ENCODE measurements around the gene ZNF286A. TPM values are rescaled to one million over a fixed set of nuclear protein-coding genes. Genes with fewer than 3 reads are reported as not detected.
"Not testable (repeated sequence)": the region's sequence is repeated elsewhere in the genome, so short reads cannot be mapped to it uniquely, and the experiment has no call there.

The ZNF286A gene
- total and polyA plus RNA-seq, 12 donors: 12.1 to 35.1 (median 22.9) TPM

- Histone ChIP-seq H3K27ac (peak within 1 kb of the TSS in 3 of 5 donors; percentile 23 to 71 (median 60)), H3K4me3 (peak within 1 kb of the TSS in 3 of 4 donors; percentile 43 to 64 (median 48))
- TF ChIP-seq, protein P1, sequence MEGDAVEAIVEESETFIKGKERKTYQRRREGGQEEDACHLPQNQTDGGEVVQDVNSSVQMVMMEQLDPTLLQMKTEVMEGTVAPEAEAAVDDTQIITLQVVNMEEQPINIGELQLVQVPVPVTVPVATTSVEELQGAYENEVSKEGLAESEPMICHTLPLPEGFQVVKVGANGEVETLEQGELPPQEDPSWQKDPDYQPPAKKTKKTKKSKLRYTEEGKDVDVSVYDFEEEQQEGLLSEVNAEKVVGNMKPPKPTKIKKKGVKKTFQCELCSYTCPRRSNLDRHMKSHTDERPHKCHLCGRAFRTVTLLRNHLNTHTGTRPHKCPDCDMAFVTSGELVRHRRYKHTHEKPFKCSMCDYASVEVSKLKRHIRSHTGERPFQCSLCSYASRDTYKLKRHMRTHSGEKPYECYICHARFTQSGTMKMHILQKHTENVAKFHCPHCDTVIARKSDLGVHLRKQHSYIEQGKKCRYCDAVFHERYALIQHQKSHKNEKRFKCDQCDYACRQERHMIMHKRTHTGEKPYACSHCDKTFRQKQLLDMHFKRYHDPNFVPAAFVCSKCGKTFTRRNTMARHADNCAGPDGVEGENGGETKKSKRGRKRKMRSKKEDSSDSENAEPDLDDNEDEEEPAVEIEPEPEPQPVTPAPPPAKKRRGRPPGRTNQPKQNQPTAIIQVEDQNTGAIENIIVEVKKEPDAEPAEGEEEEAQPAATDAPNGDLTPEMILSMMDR (IDR thresholded peaks at IDR 0.05): peak in 1 of 6 experiments; percentile 23
- H3K9me3 ChIP-seq (replicated peaks in 1 of 3); H3K27me3 ChIP-seq; H3K36me3 ChIP-seq (replicated peaks in 1 of 2); intact Hi-C loops (cut with DNase I); H3K4me1 ChIP-seq (replicated peaks in 1 of 2): not testable (repeated sequence)
- 0 to 2% (median 1%) methylated on average over 20 to 35 of the region's 35 CpGs for WGBS, 4 donors
- DNase-seq: peak; percentile 67 to 92 (median 80)
Measured at GRCh38 chr17:15683824-15684478, 15.6 kb upstream of the ZNF286A start, which contains the start of gene TRIM16. TRIM16 (minus strand) TSS chr17:15684311; CDS start chr17:15651609, 32,702 bp downstream.

- H3K4me1 ChIP-seq (replicated peaks in 1 of 2); intact Hi-C loops (cut with DNase I); H3K9me3 ChIP-seq (replicated peaks in 1 of 3); DNase-seq; H3K27ac ChIP-seq; H3K27me3 ChIP-seq; H3K36me3 ChIP-seq (replicated peaks in 1 of 2); H3K4me3 ChIP-seq: not testable (repeated sequence)
- 92 to 100% (median 97%) methylated on average over 1 of the region's 1 CpG for WGBS, 4 donors
Measured at GRCh38 chr17:15687494-15687893, 12.1 kb upstream of the ZNF286A start.

- not testable (repeated sequence) for DNase-seq
Measured at GRCh38 chr17:15698967-15699366, 585 bp upstream of the ZNF286A start.

GRCh38 chr17:15699937-15700336 is 385 bp downstream of the ZNF286A start:
- H3K36me3 ChIP-seq (replicated peaks in 1 of 2); H3K4me1 ChIP-seq (replicated peaks in 1 of 2); H3K9me3 ChIP-seq (replicated peaks in 1 of 3); intact Hi-C loops (cut with DNase I); H3K27me3 ChIP-seq; DNase-seq: not testable (repeated sequence)
- 0% methylated on average over 3 to 12 of the region's 21 CpGs; no CpG with 5 or more reads in 2 of the 4 donors for WGBS, 4 donors
- peak overlapping the region in 2 of 4 donors; percentile 43 to 73 for H3K4me3 ChIP-seq
- peak overlapping the region in 3 of 5 donors; percentile 47 to 64 (median 59) for H3K27ac ChIP-seq

More at GRCh38 chr17:15698967-15699366, 585 bp upstream of the ZNF286A start:
- intact Hi-C loops (cut with DNase I); H3K9me3 ChIP-seq (replicated peaks in 1 of 3); H3K27me3 ChIP-seq; H3K36me3 ChIP-seq (replicated peaks in 1 of 2); H3K4me1 ChIP-seq (replicated peaks in 1 of 2): not testable (repeated sequence)
- H3K4me3 ChIP-seq: peak overlapping the region in 1 of 4 donors; percentile 73
- peak overlapping the region in 3 of 5 donors; percentile 55 to 64 (median 59) for H3K27ac ChIP-seq
- WGBS, 4 donors: 0 to 20% (median 3%) methylated on average over 1 to 2 of the region's 3 CpGs

DNA sequence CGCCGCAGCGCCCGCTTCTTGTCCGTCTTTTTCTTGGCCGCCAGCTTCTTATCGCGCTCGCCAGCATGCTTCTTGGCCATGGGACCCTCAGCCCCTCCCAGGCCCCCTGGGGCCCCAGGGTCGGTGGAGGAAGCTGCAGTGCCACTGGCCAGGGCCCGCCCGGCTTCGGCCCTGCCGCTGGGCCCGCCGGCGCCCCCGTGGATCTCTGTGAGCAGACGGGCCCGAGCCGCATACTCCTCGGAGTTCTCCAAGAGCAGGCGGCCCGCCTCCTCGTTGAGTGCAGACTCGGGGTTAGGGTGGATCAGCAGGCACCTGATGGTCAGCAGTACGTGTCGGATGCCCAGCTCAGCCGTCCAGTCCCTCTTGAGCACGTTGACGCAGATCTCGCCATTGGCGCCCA is 4.7 kb downstream of the ZNF286A start:
- H3K27ac ChIP-seq; H3K27me3 ChIP-seq; H3K9me3 ChIP-seq (replicated peaks in 1 of 3); DNase-seq; H3K36me3 ChIP-seq (replicated peaks in 1 of 2); intact Hi-C loops (cut with DNase I); H3K4me3 ChIP-seq; H3K4me1 ChIP-seq (replicated peaks in 1 of 2): not testable (repeated sequence)
- 98 to 100% (median 99%) methylated on average over 1 to 24 of the region's 33 CpGs; no CpG with 5 or more reads in 1 of the 4 donors for WGBS, 4 donors

GRCh38 chr17:15704813-15705212 is 5.3 kb downstream of the ZNF286A start:
- H3K27me3 ChIP-seq; H3K4me3 ChIP-seq; H3K36me3 ChIP-seq (replicated peaks in 1 of 2); DNase-seq; H3K27ac ChIP-seq; H3K9me3 ChIP-seq (replicated peaks in 1 of 3); intact Hi-C loops (cut with DNase I); H3K4me1 ChIP-seq (replicated peaks in 1 of 2): not testable (repeated sequence)
- WGBS, 4 donors: 98% methylated on average over 22 to 32 of the region's 32 CpGs

GRCh38 chr17:15708879-15709278 is 9.3 kb downstream of the ZNF286A start:
- H3K4me3 ChIP-seq; DNase-seq; H3K27me3 ChIP-seq; H3K36me3 ChIP-seq (replicated peaks in 1 of 2); H3K4me1 ChIP-seq (replicated peaks in 1 of 2); H3K27ac ChIP-seq; H3K9me3 ChIP-seq (replicated peaks in 1 of 3); intact Hi-C loops (cut with DNase I): not testable (repeated sequence)
- WGBS, 4 donors: 88 to 100% (median 94%) methylated on average over 3 of the region's 3 CpGs

DNA sequence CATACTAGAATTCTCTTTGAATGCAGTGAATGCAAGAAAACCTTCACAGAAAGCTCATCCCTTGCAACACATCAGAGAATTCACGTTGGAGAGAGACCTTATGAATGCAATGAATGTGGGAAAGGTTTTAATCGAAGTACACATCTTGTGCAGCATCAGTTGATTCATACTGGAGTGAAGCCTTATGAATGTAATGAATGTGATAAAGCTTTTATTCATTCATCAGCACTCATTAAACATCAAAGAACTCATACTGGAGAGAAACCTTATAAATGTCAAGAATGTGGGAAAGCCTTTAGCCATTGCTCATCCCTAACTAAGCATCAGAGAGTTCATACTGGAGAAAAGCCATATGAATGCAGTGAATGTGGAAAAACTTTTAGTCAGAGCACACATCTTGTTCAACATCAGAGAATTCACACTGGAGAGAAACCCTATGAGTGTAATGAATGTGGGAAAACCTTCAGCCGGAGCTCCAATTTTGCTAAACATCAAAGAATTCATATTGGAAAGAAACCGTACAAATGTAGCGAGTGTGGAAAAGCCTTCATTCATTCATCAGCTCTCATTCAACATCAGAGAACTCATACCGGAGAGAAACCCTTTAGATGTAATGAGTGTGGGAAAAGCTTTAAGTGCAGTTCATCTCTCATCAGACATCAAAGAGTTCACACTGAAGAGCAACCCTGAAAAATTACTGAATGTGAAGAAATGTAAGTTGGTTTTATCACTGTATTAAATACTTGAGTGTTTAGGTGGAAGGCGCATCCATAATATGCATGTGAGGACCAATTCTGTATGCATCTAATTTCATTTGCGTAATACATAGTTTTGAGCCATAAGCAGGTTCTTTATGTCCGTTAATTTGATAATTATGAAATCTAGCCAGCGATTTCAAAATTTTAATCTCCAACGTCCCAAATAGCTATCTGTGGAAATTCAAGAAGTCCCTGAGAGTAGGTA is 17.3 kb downstream of the ZNF286A start:
- H3K27me3 ChIP-seq; H3K4me3 ChIP-seq; H3K36me3 ChIP-seq (replicated peaks in 1 of 2); intact Hi-C loops (cut with DNase I); H3K27ac ChIP-seq; DNase-seq; H3K4me1 ChIP-seq (replicated peaks in 1 of 2): not testable (repeated sequence)
- H3K9me3 ChIP-seq (replicated peaks in 1 of 3): peaks cover 0 to 19% (median 0%) of the 10 kb centered on the region in 3 donors
- WGBS, 4 donors: 96 to 97% (median 96%) methylated on average over 9 to 11 of the region's 11 CpGs

- WGBS, 4 donors: 79 to 95% (median 80%) methylated on average over 1 to 14 of the region's 14 CpGs; no CpG with 5 or more reads in 1 of the 4 donors
- H3K9me3 ChIP-seq (replicated peaks in 1 of 3); H3K36me3 ChIP-seq (replicated peaks in 1 of 2); intact Hi-C loops (cut with DNase I); H3K27me3 ChIP-seq; H3K4me1 ChIP-seq (replicated peaks in 1 of 2); DNase-seq; H3K27ac ChIP-seq; H3K4me3 ChIP-seq: not testable (repeated sequence)
Measured at GRCh38 chr17:15730535-15730934, 31.0 kb downstream of the ZNF286A start.
